ENCODE results near the gene CACNA1C.
"Not testable (repeated sequence)": the region's sequence is repeated elsewhere in the genome, so short reads cannot be mapped to it uniquely, and the experiment has no call there.

Gene CACNA1C

GRCh38 chr12:2684026-2684325 lies 631.2 kb downstream of the CACNA1C start:
- H3K27ac ChIP-seq (ENCODE audit: low read depth, low read length); H3K27me3 ChIP-seq (ENCODE audit: control insufficient read depth in 5 of 5, insufficient read depth in 4 of 5, low read length in 5 of 5); H3K4me3 ChIP-seq (ENCODE audit: low read depth in 1 of 5, low read length in 5 of 5); H3K9me3 ChIP-seq (ENCODE audit: control insufficient read depth in 5 of 5, low read length in 5 of 5); H3K9ac ChIP-seq (ENCODE audit: low read length in 5 of 5); H3K4me1 ChIP-seq (ENCODE audit: control insufficient read depth in 5 of 5, insufficient read depth in 5 of 5, low read length in 5 of 5): not testable (repeated sequence)
- peaks cover 0 to 12% (median 3%) of the 10 kb centered on the region in 5 donors for H3K36me3 ChIP-seq (ENCODE audit: control insufficient read depth in 5 of 5, insufficient read depth in 5 of 5, low read length in 5 of 5)

GRCh38 chr12:2685620-2686279 lies 633.0 kb downstream of the CACNA1C start:
- not testable (repeated sequence) for H3K9me3 ChIP-seq (ENCODE audit: control insufficient read depth in 5 of 5, low read length in 5 of 5); H3K4me1 ChIP-seq (ENCODE audit: control insufficient read depth in 5 of 5, insufficient read depth in 5 of 5, low read length in 5 of 5); H3K36me3 ChIP-seq (ENCODE audit: control insufficient read depth in 5 of 5, insufficient read depth in 5 of 5, low read length in 5 of 5)

GRCh38 chr12:2686280-2686646 lies 633.5 kb downstream of the CACNA1C start:
- peaks cover 0 to 4% (median 0%) of the 10 kb centered on the region in 5 donors for H3K36me3 ChIP-seq (ENCODE audit: control insufficient read depth in 5 of 5, insufficient read depth in 5 of 5, low read length in 5 of 5)
- H3K9me3 ChIP-seq (ENCODE audit: control insufficient read depth in 5 of 5, low read length in 5 of 5): no peaks in the 10 kb centered on the region
- H3K4me3 ChIP-seq (ENCODE audit: low read depth in 1 of 5, low read length in 5 of 5): no peak overlapping the region
- H3K9ac ChIP-seq (ENCODE audit: low read length in 5 of 5): no peak overlapping the region
- H3K4me1 ChIP-seq (ENCODE audit: control insufficient read depth in 5 of 5, insufficient read depth in 5 of 5, low read length in 5 of 5): peaks cover 0 to 8% (median 7%) of the 10 kb centered on the region in 5 donors
- no peak overlapping the region for H3K27ac ChIP-seq (ENCODE audit: low read depth, low read length)
- peaks cover 2 to 11% (median 8%) of the 10 kb centered on the region in 5 donors for H3K27me3 ChIP-seq (ENCODE audit: control insufficient read depth in 5 of 5, insufficient read depth in 4 of 5, low read length in 5 of 5)

More at GRCh38 chr12:2685620-2686279, 633.0 kb downstream of the CACNA1C start:
- not testable (repeated sequence) for H3K27me3 ChIP-seq (ENCODE audit: control insufficient read depth in 5 of 5, insufficient read depth in 4 of 5, low read length in 5 of 5); H3K27ac ChIP-seq (ENCODE audit: low read depth, low read length); H3K9ac ChIP-seq (ENCODE audit: low read length in 5 of 5); H3K4me3 ChIP-seq (ENCODE audit: low read depth in 1 of 5, low read length in 5 of 5)

- Histone ChIP-seq H3K4me1 (ENCODE audit: control insufficient read depth in 5 of 5, insufficient read depth in 5 of 5, low read length in 5 of 5) (peaks cover 0 to 14% (median 13%) of the 10 kb centered on the region in 5 donors), H3K9ac (ENCODE audit: low read length in 5 of 5) (no peak overlapping the region), H3K4me3 (ENCODE audit: low read depth in 1 of 5, low read length in 5 of 5) (no peak overlapping the region), H3K9me3 (ENCODE audit: control insufficient read depth in 5 of 5, low read length in 5 of 5) (no peaks in the 10 kb centered on the region), H3K27me3 (ENCODE audit: control insufficient read depth in 5 of 5, insufficient read depth in 4 of 5, low read length in 5 of 5) (peaks cover 4 to 16% (median 14%) of the 10 kb centered on the region in 5 donors), H3K36me3 (ENCODE audit: control insufficient read depth in 5 of 5, insufficient read depth in 5 of 5, low read length in 5 of 5) (peaks cover 0 to 4% (median 0%) of the 10 kb centered on the region in 5 donors), H3K27ac (ENCODE audit: low read depth, low read length) (no peak overlapping the region)
These were observed 634.3 kb downstream of the CACNA1C start for GRCh38 chr12:2687058-2687457.

- H3K9ac ChIP-seq (ENCODE audit: low read length in 5 of 5): no peak overlapping the region
- peaks cover 0 to 4% (median 0%) of the 10 kb centered on the region in 5 donors for H3K36me3 ChIP-seq (ENCODE audit: control insufficient read depth in 5 of 5, insufficient read depth in 5 of 5, low read length in 5 of 5)
- H3K4me3 ChIP-seq (ENCODE audit: low read depth in 1 of 5, low read length in 5 of 5): no peak overlapping the region
- H3K4me1 ChIP-seq (ENCODE audit: control insufficient read depth in 5 of 5, insufficient read depth in 5 of 5, low read length in 5 of 5): peaks cover 0 to 14% (median 13%) of the 10 kb centered on the region in 5 donors
- H3K27ac ChIP-seq (ENCODE audit: low read depth, low read length): no peak overlapping the region
- H3K27me3 ChIP-seq (ENCODE audit: control insufficient read depth in 5 of 5, insufficient read depth in 4 of 5, low read length in 5 of 5): peaks cover 4 to 20% (median 16%) of the 10 kb centered on the region in 5 donors
- no peaks in the 10 kb centered on the region for H3K9me3 ChIP-seq (ENCODE audit: control insufficient read depth in 5 of 5, low read length in 5 of 5)
These were observed 634.9 kb downstream of the CACNA1C start for GRCh38 chr12:2687726-2688125.

- H3K9me3 ChIP-seq (ENCODE audit: control insufficient read depth in 5 of 5, low read length in 5 of 5): no peaks in the 10 kb centered on the region
- H3K27ac ChIP-seq (ENCODE audit: low read depth, low read length): no peak overlapping the region
- H3K36me3 ChIP-seq (ENCODE audit: control insufficient read depth in 5 of 5, insufficient read depth in 5 of 5, low read length in 5 of 5): peaks cover 0 to 4% (median 0%) of the 10 kb centered on the region in 5 donors
- H3K4me3 ChIP-seq (ENCODE audit: low read depth in 1 of 5, low read length in 5 of 5): no peak overlapping the region
- H3K9ac ChIP-seq (ENCODE audit: low read length in 5 of 5): no peak overlapping the region
- peaks cover 0 to 14% (median 13%) of the 10 kb centered on the region in 5 donors for H3K4me1 ChIP-seq (ENCODE audit: control insufficient read depth in 5 of 5, insufficient read depth in 5 of 5, low read length in 5 of 5)
- peaks cover 4 to 20% (median 16%) of the 10 kb centered on the region in 5 donors for H3K27me3 ChIP-seq (ENCODE audit: control insufficient read depth in 5 of 5, insufficient read depth in 4 of 5, low read length in 5 of 5)
These were observed 635.7 kb downstream of the CACNA1C start for GRCh38 chr12:2688381-2688931.

- H3K9ac ChIP-seq (ENCODE audit: low read length in 5 of 5): no peak overlapping the region
- H3K9me3 ChIP-seq (ENCODE audit: control insufficient read depth in 5 of 5, low read length in 5 of 5): no peaks in the 10 kb centered on the region
- peaks cover 0 to 4% (median 0%) of the 10 kb centered on the region in 5 donors for H3K36me3 ChIP-seq (ENCODE audit: control insufficient read depth in 5 of 5, insufficient read depth in 5 of 5, low read length in 5 of 5)
- H3K27ac ChIP-seq (ENCODE audit: low read depth, low read length): no peak overlapping the region
- peaks cover 4 to 23% (median 16%) of the 10 kb centered on the region in 5 donors for H3K27me3 ChIP-seq (ENCODE audit: control insufficient read depth in 5 of 5, insufficient read depth in 4 of 5, low read length in 5 of 5)
- H3K4me3 ChIP-seq (ENCODE audit: low read depth in 1 of 5, low read length in 5 of 5): no peak overlapping the region
- peaks cover 0 to 14% (median 13%) of the 10 kb centered on the region in 5 donors for H3K4me1 ChIP-seq (ENCODE audit: control insufficient read depth in 5 of 5, insufficient read depth in 5 of 5, low read length in 5 of 5)
These were observed 636.6 kb downstream of the CACNA1C start for GRCh38 chr12:2689393-2689792.

GRCh38 chr12:2689879-2690278 lies 637.1 kb downstream of the CACNA1C start:
- Histone ChIP-seq H3K4me1 (ENCODE audit: control insufficient read depth in 5 of 5, insufficient read depth in 5 of 5, low read length in 5 of 5) (peaks cover 0 to 14% (median 13%) of the 10 kb centered on the region in 5 donors), H3K27ac (ENCODE audit: low read depth, low read length) (no peak overlapping the region), H3K9me3 (ENCODE audit: control insufficient read depth in 5 of 5, low read length in 5 of 5) (no peaks in the 10 kb centered on the region), H3K27me3 (ENCODE audit: control insufficient read depth in 5 of 5, insufficient read depth in 4 of 5, low read length in 5 of 5) (peaks cover 4 to 26% (median 18%) of the 10 kb centered on the region in 5 donors), H3K36me3 (ENCODE audit: control insufficient read depth in 5 of 5, insufficient read depth in 5 of 5, low read length in 5 of 5) (peaks cover 0 to 4% (median 0%) of the 10 kb centered on the region in 5 donors), H3K4me3 (ENCODE audit: low read depth in 1 of 5, low read length in 5 of 5) (no peak overlapping the region), H3K9ac (ENCODE audit: low read length in 5 of 5) (no peak overlapping the region)

GRCh38 chr12:2690348-2691005 lies 637.7 kb downstream of the CACNA1C start:
- H3K36me3 ChIP-seq (ENCODE audit: control insufficient read depth in 5 of 5, insufficient read depth in 5 of 5, low read length in 5 of 5): peaks cover 0 to 4% (median 0%) of the 10 kb centered on the region in 5 donors
- H3K4me1 ChIP-seq (ENCODE audit: control insufficient read depth in 5 of 5, insufficient read depth in 5 of 5, low read length in 5 of 5): peaks cover 0 to 14% (median 13%) of the 10 kb centered on the region in 5 donors
- H3K9ac ChIP-seq (ENCODE audit: low read length in 5 of 5): no peak overlapping the region
- H3K27ac ChIP-seq (ENCODE audit: low read depth, low read length): no peak overlapping the region
- peak overlapping the region in 2 of 5 donors; percentile 48 to 58 for H3K4me3 ChIP-seq (ENCODE audit: low read depth in 1 of 5, low read length in 5 of 5)
- H3K27me3 ChIP-seq (ENCODE audit: control insufficient read depth in 5 of 5, insufficient read depth in 4 of 5, low read length in 5 of 5): peaks cover 4 to 26% (median 21%) of the 10 kb centered on the region in 5 donors
- H3K9me3 ChIP-seq (ENCODE audit: control insufficient read depth in 5 of 5, low read length in 5 of 5): no peaks in the 10 kb centered on the region

GRCh38 chr12:2691006-2691344 lies 638.2 kb downstream of the CACNA1C start:
- no peak overlapping the region for H3K27ac ChIP-seq (ENCODE audit: low read depth, low read length)
- H3K4me3 ChIP-seq (ENCODE audit: low read depth in 1 of 5, low read length in 5 of 5): peak overlapping the region in 4 of 5 donors; percentile 30 to 58 (median 44)

More at GRCh38 chr12:2691006-2691344, 638.2 kb downstream of the CACNA1C start:
- peaks cover 0 to 14% (median 13%) of the 10 kb centered on the region in 5 donors for H3K4me1 ChIP-seq (ENCODE audit: control insufficient read depth in 5 of 5, insufficient read depth in 5 of 5, low read length in 5 of 5)
- H3K9me3 ChIP-seq (ENCODE audit: control insufficient read depth in 5 of 5, low read length in 5 of 5): no peaks in the 10 kb centered on the region
- H3K27me3 ChIP-seq (ENCODE audit: control insufficient read depth in 5 of 5, insufficient read depth in 4 of 5, low read length in 5 of 5): peaks cover 4 to 29% (median 21%) of the 10 kb centered on the region in 5 donors
- H3K36me3 ChIP-seq (ENCODE audit: control insufficient read depth in 5 of 5, insufficient read depth in 5 of 5, low read length in 5 of 5): peaks cover 0 to 3% (median 0%) of the 10 kb centered on the region in 5 donors
- no peak overlapping the region for H3K9ac ChIP-seq (ENCODE audit: low read length in 5 of 5)
